Spleen (tissue), 11 donors: ENCODE data around the gene ORAI3. TPM values are rescaled to one million over a fixed set of nuclear protein-coding genes. Genes with fewer than 3 reads are reported as not detected.
A peak's percentile ranks its signal among the peaks of the same experiment; 100 is the strongest.

Source experiments
- DNase-seq: peaks from one replicate; pipeline ENCODE4 v3.0.0-alpha.2; 2020
- H3K27ac ChIP-seq, 8 donors: fragments of 200-600 bp; sonication (generic) in 7 of 8; 1 replicate in 4 of 8; 2 replicates in 4 of 8; pipeline versions ENCODE4 v1.5.0 to v1.8.0; 2016 to 2021; ENCODE audit warnings: inconsistent platforms in 4 of 8, mild to moderate bottlenecking in 4 of 8, moderate library complexity in 1 of 8
- H3K27me3 ChIP-seq, 7 donors: fragments of 200-600 bp; sonication (generic) in 6 of 7; replicated peaks in 1 of 7; 1 replicate in 4 of 7; 2 replicates in 3 of 7; pipeline versions ENCODE4 v1.5.0 to v1.8.0; 2016 to 2021; ENCODE audit warnings: inconsistent platforms in 3 of 7, mild to moderate bottlenecking in 1 of 7
- H3K36me3 ChIP-seq, 6 donors: fragments of 200-600 bp; sonication (generic) in 5 of 6; 1 replicate in 4 of 6; 2 replicates in 2 of 6; pipeline versions ENCODE4 v1.5.0 to v1.8.0; 2016 to 2021; ENCODE audit warnings: inconsistent platforms in 2 of 6
- H3K4me1 ChIP-seq, 6 donors: fragments of 200-600 bp; sonication (generic) in 5 of 6; 1 replicate in 3 of 6; 2 replicates in 3 of 6; pipeline versions ENCODE4 v1.5.0 to v1.8.0; 2016 to 2021; ENCODE audit warnings: inconsistent platforms in 3 of 6
- H3K4me3 ChIP-seq, 8 donors: fragments of 200-600 bp; sonication (generic) in 7 of 8; 1 replicate in 4 of 8; 2 replicates in 4 of 8; pipeline versions ENCODE4 v1.5.0 to v1.8.0; 2016 to 2021; ENCODE audit warnings: inconsistent platforms in 4 of 8, mild to moderate bottlenecking in 4 of 8, moderate library complexity in 2 of 8
- H3K9me3 ChIP-seq, 8 donors: fragments of 200-600 bp; sonication (generic) in 7 of 8; 1 replicate in 4 of 8; 2 replicates in 4 of 8; pipeline versions ENCODE4 v1.5.0 to v1.8.0; 2016 to 2021; ENCODE audit warnings: inconsistent platforms in 4 of 8
- CTCF ChIP-seq, 11 experiments: fragments of 200-600 bp in 7 of 11; fragments of 450-650 bp in 4 of 11; sonication (generic) in 4 of 11; IDR thresholded peaks in 8 of 11; conservative IDR thresholded peaks in 3 of 11; 1 replicate in 7 of 11; 2 replicates in 4 of 11; pipeline versions ENCODE4 v1.4.0 to v1.8.0; 2016 to 2021; ENCODE audit warnings: antibody characterized with exemption in 11 of 11, inconsistent platforms in 4 of 11, mild to moderate bottlenecking in 1 of 11
- POLR2A ChIP-seq, 3 donors: fragments of 450-650 bp; IDR thresholded peaks; one replicate each; pipeline ENCODE4 v1.5.1; 2017; ENCODE audit warnings: antibody characterized with exemption in 3 of 3, mild to moderate bottlenecking in 1 of 3
- POLR2AphosphoS5 ChIP-seq, 3 donors: sonication (generic); formaldehyde crosslinking; IDR thresholded peaks; one replicate each; pipeline ENCODE4 v1.5.1; 2017; ENCODE audit warnings: antibody characterized with exemption in 3 of 3
- WGBS, 5 donors: extraction: QIAGEN DNeasy Blood & Tissue Kit in 3 of 5; methylation state at CpG; one replicate each; pipeline versions ENCODE4 v1.1.5 to v1.1.7; 2013 to 2018; 5-methylcytosine and 5-hydroxymethylcytosine counted together
- intact Hi-C: fragments of 100-400 bp; cut with DNase I; formaldehyde crosslinking; loops from one replicate; pipeline ENCODE4 v1.15.0; 2023; ENCODE audit warnings: low total_unique reads
- polyA plus RNA-seq, 3 donors: library from polyadenylated mRNA; stranded (reverse); fragments of 200-250 nt; gene quantifications; one replicate each; pipeline ENCODE4 v1.2.1, GENCODE V29; 2013
- total RNA-seq, 7 donors: library from RNA; depleted of rRNA in 3 of 7; stranded (reverse); fragments of >200 nt in 3 of 7; fragmentation: NEBNext Ultra II Directional in 4 of 7; extraction: Animal tissue kit (Norgen Biotek cat#: 25700) in 4 of 7; gene quantifications; one replicate each; pipeline versions ENCODE4 v1.1.0 to v1.2.1, GENCODE V29; 2016 to 2021
- donor health status: healthy with polysubstance abuse.
- donor health status: DM: no; HTN: no; CAD: no; lungs with moderate emphysema.
- donor health status: DM: no; HTN: no; CAD: no.
- donor health status: Bipolar disorder and iron deficiency.
- donor health status: healthy.
- donor health status: DM: no; HTN: no; CAD: no.
- donor health status: DM: yes; HTN: yes; CAD: no.

The ORAI3 gene
- total and polyA plus RNA-seq, 10 donors, result 20.7 to 44.8 (median 26.3) TPM

DNA sequence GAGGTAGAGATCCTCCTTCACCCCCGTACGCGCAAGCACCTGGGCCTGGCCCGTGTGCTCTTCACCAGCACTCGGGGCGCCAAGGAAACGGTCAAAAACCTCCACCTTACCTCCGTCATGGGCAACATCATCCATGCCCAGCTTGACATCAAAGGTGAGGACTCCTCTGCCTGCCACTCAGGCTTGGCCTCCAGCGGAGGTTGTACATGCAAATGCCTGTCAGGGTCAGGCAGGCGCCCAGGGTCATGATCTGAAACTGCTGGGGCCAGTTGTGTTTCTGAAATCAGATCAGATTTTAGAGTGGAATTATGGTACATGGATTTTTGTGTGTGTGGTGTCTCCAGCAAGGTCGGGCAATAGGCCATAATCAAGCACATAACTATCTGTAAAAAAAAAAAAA is 12.5 kb downstream of the ORAI3 start:
- Histone ChIP-seq H3K9me3 (no peaks in the 10 kb centered on the region), H3K27ac (no peak overlapping the region), H3K36me3 (peaks cover 4 to 77% (median 72%) of the 10 kb centered on the region in 6 donors), H3K4me1 (peaks cover 17 to 43% (median 25%) of the 10 kb centered on the region in 6 donors), H3K4me3 (no peak overlapping the region), H3K27me3 (no peaks in the 10 kb centered on the region)
- TF ChIP-seq CTCF (IDR thresholded peaks at IDR 0.05 in 8 of 11, conservative IDR thresholded peaks at IDR 0.05 in 3 of 11) (no peak), POLR2AphosphoS5 (IDR thresholded peaks at IDR 0.05) (peak in 1 of 3 donors; percentile 11), POLR2A (IDR thresholded peaks at IDR 0.05) (no peak)
- intact Hi-C loops, result no loop called here
- WGBS, 5 donors, result 91 to 97% (median 93%) methylated on average over 11 of the region's 11 CpGs
- no peak for DNase-seq

GRCh38 chr16:30963925-30964511 is 15.2 kb downstream of the ORAI3 start:
- TF ChIP-seq POLR2A (IDR thresholded peaks at IDR 0.05) (no peak), POLR2AphosphoS5 (IDR thresholded peaks at IDR 0.05) (peak in 2 of 3 donors; percentile 14 to 50)
- Histone ChIP-seq H3K4me1 (peaks cover 5 to 27% (median 12%) of the 10 kb centered on the region in 6 donors), H3K27ac (no peak overlapping the region), H3K36me3 (peaks cover 6 to 100% (median 97%) of the 10 kb centered on the region in 6 donors), H3K4me3 (no peak overlapping the region), H3K27me3 (no peaks in the 10 kb centered on the region), H3K9me3 (no peaks in the 10 kb centered on the region)
- WGBS, 5 donors, result 93 to 98% (median 97%) methylated on average over 15 to 18 of the region's 18 CpGs
- no peak for DNase-seq
- intact Hi-C loops, result no loop called here

DNA sequence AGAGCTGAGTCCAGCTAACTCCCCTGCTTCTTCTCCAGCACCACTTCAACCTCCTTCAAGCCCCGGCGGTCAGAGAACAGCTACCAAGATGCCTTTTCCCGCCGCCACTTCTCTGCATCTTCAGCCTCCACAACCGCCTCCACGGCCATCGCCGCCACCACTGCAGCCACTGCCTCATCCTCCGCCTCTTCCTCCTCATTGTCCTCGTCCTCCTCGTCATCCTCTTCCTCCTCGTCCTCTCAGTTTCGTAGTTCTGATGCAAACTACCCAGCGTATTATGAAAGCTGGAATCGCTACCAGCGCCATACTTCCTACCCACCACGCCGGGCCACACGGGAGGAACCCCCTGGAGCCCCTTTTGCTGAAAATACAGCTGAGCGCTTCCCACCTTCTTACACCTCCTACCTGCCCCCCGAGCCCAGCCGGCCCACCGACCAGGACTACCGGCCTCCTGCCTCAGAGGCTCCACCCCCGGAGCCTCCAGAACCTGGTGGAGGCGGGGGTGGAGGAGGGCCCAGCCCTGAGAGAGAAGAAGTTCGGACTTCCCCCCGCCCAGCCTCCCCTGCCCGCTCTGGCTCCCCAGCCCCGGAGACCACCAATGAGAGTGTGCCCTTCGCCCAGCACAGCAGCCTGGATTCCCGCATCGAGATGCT is 15.8 kb downstream of the ORAI3 start:
- Histone ChIP-seq H3K27me3 (no peaks in the 10 kb centered on the region), H3K27ac (no peak overlapping the region), H3K36me3 (peaks cover 9 to 100% (median 99%) of the 10 kb centered on the region in 6 donors), H3K9me3 (no peaks in the 10 kb centered on the region), H3K4me1 (peaks cover 0 to 20% (median 6%) of the 10 kb centered on the region in 6 donors), H3K4me3 (no peak overlapping the region)
- DNase-seq, result no peak
- intact Hi-C loops, result no loop called here
- no peak for TF ChIP-seq POLR2A (IDR thresholded peaks at IDR 0.05)
- TF ChIP-seq CTCF (IDR thresholded peaks at IDR 0.05 in 8 of 11, conservative IDR thresholded peaks at IDR 0.05 in 3 of 11), result no peak
- TF ChIP-seq POLR2AphosphoS5 (IDR thresholded peaks at IDR 0.05), result no peak
- WGBS, 5 donors, result 77 to 94% (median 85%) methylated on average over 33 of the region's 33 CpGs

GRCh38 chr16:30965436-30965835 is 16.6 kb downstream of the ORAI3 start:
- intact Hi-C loops, result no loop called here
- no peak for DNase-seq
- no peak for TF ChIP-seq CTCF (IDR thresholded peaks at IDR 0.05 in 8 of 11, conservative IDR thresholded peaks at IDR 0.05 in 3 of 11)
- Histone ChIP-seq H3K9me3 (no peaks in the 10 kb centered on the region), H3K27ac (no peak overlapping the region), H3K36me3 (peaks cover 7 to 100% (median 99%) of the 10 kb centered on the region in 6 donors), H3K27me3 (no peaks in the 10 kb centered on the region), H3K4me3 (no peak overlapping the region), H3K4me1 (peaks cover 0 to 12% (median 0%) of the 10 kb centered on the region in 6 donors)
- WGBS, 5 donors, result 90 to 98% (median 93%) methylated on average over 10 to 15 of the region's 15 CpGs
